GM19395 (cell line): ENCODE data around the gene ISM1.

Experiments
- ATAC-seq: cut with Tn5 transposase; IDR thresholded peaks from one replicate; pipeline ENCODE4 v1.9.1; 2021; ENCODE audit warnings: mild to moderate bottlenecking, moderate library complexity; ENCODE audit not compliant: unreplicated experiment

ISM1 gene

DNA sequence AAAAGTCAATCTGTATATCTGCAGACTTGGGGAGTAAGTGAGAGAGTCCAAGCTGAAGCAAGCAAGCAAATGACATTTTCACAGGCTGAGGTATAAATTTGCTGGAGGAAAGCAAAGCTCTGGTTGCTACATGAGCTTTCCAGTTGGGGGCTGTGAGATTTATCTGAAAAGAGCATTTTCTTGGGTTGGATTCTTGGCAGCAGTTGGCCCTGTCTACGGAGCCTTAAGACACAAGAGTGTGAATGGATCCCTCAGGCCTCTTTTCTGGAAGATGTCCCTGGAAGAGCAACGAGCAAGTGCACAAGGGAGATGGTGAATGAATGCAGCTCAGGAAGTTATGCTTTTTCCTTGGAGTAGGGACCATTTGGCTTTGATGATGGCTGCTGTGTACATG, 30.8 kb downstream of the ISM1 start:
- no peak for ATAC-seq

DNA sequence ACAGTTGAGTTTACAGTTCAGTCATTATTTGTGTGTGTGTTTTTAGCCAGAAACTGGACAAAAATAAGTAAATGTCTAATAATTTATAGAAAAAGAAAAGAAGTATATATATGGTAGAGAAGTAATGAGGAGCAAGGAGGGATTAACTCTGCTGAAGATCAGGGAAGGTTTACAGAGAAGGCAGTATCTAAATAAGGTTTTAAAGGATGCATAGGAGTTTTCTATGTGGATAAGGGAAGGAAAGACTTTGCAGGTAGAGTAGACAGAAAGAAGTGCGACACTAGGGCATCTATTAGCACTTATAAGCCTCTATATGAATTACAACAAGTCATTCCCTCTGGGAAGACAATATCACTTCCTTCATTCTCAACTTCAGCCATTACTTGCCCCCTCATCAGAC, 34.3 kb downstream of the ISM1 start:
- no peak for ATAC-seq

DNA sequence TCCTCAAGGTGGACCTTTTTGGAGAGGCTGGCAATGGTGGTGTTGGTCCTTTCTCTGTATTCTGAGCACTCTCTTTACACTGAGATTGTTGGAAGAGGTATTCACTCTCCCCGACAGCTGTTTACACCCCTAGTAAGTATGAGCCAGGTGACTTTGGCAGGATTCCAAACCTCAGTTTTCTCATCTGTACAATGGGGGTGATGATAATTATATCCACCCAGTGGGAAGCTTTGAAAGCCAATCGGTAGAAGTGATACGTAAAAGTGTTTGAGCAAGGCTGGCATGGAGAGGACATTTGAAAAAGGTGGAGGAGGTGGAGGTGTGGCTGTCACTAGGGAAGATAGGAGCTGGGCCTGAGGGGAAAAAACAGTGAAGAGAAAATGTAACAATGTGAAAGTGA, 35.5 kb downstream of the ISM1 start:
- no peak for ATAC-seq

DNA sequence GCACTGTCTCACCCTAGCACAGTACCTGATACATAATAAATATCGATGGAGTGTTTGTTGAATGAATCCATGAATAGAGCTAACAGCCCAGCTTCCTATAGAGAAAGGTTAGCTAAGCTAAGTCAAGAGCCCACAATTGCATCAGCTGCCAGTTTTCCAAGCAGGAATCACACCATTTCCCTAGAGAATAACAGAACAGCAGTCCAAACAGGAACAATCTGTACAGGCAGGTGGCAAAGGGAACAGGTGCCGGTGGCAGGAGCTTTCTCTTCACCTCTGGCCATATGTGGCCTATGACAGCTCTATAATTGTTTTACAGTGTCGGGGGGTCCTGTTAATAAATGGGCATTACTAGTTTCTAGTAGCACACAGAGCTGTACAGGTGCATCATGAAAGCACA, 38.8 kb downstream of the ISM1 start:
- no peak for ATAC-seq

DNA sequence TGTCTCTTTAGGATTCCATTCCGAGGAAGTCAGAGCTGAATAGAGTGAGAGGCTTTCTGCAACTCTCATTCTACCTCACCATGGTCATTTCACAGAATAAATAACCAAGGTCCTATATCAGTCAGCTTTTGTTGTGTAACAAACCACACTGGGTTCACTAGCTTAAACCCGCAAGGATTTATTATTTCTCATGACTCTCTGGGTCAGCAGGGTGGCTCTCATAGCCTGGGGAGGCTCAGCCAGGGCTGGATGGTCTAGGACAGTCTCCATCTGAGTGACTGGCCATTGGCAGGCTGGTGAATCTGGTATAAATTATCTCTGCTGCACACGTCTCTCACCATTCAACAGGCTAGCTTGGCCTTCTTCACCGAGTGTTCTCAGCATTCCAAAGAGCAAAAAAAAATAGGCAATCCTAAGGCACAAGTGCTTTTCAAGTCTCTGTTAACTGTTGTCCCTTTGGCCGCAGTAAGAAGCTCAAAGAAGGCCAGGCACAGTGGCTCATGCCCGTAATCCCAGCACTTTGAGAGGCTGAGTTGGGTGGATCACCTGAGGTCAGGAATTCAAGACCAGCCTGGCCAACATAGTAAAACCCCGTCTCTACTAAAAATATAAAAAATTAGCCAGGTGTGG, 39.7 kb downstream of the ISM1 start:
- ATAC-seq: no peak

DNA sequence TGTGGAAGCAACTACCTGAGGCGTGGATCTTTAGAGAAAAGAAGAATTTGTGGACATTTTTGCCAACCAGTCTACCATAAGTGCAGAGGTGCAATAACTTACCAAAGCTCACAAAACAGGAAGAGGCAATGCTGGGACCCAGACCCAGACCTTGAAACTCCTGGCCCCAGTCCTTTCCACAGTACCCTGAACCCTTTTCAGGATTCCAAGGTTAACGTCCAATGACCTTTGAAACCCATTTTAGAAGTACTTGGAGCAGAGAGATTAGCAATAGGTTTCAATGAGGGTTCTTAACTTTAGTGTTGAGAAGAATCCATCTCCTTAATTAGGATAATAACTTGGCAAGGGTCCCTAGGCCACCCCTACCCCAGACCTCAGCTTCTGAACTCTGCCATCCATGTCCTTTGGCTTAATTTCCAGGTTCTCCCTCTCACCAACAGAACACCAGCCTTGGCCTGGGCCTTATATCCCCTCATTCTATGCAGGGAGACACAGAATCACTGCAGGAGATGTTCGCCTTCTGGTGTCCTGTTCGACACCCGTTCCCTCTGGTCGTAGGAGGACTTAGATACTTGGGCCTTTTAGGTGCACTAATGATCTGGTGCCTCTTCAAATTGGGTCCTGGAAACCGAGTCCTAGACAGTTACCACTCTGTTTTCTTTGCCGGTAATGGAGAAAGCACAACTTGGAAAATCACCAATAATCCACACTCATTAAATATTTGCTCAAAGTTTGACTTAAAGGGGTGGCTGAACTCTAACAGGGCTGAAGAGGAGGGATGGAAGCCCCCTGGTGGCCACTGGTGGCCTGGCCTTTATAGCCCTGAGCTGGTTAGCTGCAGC, 40.6 kb downstream of the ISM1 start:
- peak; percentile 57 for ATAC-seq

DNA sequence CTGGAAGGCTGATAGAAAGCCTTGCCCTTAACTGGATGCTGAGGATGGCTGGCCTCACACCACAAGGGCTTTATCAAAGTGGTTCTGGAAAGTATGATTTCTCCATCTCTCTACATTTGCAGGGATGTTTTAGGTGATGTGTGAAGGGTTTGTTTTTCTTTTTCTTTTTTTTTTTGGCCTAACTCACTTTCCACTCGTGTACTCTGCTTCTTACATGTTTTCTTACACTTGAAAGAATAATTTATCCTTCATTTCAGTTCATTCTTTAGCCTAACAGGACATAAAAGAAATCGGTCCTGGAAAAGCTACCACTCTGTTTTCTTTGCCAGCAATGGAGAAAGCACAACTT, 41.2 kb downstream of the ISM1 start:
- no peak for ATAC-seq

DNA sequence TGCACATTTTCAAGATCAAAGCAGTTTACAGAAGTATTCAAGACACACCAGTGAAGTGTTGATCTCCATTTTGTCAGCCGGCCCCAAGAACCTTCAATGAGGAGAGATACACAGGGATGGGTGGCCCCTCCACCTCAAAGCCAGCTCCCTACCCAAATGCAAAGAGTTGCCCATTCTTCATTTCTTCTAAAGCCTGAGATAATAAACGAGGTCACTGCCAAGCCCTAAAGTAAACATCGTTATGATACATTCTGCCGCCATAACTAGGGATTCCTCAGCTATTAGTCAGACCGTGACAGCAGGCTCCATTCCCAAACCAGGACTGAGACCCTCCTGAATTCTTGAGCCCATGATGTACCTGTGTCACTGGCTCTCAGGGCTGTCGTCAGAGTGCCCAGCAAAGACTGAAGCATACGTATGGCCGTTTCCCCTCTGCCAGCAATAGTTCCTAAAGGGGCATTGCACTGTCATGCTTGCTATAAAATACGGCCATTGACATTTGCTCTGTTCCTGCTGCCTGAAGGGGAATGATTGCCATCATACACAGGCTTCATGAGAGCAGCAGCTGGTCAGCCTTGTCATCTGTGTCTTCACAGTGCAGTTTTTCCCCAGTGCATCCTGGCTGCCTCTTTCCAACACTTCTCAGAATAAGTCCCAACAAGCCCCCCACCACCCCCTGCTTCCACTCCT, 41.7 kb downstream of the ISM1 start:
- ATAC-seq: no peak

DNA sequence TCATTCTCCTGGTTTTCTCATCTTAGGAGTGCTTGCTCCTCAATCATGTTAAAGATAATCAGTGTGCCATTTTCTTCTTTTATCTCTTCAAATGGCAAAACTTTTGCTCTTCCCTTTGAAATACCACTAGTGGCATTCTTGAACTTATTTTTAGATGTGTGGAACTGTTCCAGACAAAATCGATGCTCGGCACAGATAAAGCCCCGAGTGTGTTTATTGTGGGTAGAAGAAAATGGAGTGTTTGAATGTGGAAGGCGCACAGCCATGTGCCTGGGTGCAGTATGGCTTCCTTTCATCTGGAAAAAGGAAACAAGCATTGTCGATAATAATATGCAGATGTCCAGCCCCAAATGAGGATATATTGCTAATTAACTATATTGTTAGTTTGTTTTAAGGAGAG, 42.4 kb downstream of the ISM1 start:
- no peak for ATAC-seq

DNA sequence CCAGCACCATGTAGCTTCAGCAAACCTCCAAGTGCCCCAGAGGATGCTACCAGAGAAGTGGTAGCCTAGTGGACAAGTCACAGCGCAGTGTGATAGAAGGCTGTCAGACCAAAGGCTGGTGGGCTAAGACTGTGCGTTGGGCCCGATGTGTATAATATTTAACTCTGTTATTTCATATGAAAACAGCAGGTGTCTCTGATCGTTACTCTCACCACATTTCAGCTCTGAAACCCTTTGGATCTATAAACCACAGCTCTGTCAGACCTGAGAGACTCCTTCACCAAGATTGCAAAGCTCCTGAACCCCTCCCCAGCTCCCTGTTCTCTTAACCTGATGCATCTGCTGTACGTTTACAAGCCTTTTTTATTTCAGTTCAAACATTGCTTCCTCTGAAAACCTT, 43.8 kb downstream of the ISM1 start:
- ATAC-seq: peak; percentile 57

DNA sequence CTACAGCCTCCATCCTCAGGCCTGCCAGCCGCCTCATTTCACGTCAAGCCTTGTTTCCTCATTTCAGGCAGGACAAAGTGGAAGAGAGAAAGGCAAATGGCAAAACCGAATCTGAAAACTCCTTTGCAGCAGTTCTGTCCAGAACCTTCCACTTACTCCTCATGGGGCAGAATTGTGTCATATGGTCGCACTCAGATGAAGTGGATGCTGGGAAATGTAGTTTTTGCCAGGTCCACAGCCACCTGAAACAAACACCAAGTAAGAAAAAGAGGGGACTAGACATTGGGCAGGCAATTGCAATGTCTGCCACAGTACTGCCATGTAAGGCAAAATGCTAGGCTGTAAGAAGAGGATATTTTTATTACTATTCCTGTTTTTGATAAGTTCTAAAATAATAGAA, 44.9 kb downstream of the ISM1 start:
- no peak for ATAC-seq

DNA sequence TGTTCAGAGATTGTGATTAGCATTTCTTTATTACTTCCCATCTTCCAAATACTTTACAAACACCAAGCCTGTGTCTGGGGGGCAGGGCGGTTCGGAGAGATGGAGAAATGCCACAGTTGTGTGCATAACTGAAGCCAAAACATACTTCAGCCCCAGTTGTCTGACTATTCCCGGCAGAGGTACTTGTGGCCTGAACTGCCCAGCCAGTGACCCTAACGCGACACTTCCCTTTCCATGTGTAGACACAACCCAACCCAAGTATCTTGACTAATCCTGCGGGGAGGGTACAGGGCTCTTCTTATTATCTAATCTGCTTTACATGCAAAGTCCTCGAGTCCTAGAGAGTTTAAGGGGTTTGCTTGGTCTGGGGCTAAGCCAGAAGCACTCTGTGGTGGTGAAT, 46.2 kb downstream of the ISM1 start:
- ATAC-seq: no peak

DNA sequence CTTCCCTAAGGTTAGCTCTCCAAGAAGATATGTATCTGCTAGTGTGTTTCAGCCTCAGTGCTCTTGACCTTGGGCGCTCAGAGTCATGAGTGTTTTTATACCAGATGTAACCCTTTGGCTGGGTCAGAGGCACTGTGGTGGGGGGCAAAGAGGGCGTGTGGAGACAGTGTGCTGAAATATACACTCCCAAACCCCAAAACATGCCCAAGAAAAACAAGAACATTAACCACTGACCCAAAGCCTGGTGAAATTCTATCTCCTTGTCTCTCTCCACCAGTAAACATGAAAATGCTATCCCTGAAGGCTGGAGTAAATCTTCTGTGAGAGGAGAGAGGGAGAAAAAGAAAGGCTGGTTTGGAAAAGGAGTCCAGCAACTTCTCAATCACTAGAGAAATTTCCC, 47.9 kb downstream of the ISM1 start:
- no peak for ATAC-seq

DNA sequence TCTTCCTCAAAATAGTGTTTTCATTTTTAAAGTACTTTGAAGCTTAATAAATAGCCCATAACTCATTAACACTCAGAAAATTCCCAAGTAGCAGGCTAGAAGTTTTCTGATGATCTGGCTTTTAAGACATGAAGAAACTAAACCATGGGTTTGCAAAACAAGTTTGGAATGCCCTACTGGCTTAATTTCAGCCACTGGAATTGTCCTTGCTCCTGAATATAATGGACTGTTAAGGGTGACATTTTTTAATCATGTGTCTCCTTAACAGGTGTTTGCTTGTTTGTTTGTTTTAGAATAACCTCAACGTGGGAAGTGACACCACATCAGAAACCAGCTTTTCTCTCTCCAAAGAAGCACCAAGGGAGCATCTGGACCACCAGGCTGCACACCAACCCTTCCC, 49.1 kb downstream of the ISM1 start:
- ATAC-seq: no peak

DNA sequence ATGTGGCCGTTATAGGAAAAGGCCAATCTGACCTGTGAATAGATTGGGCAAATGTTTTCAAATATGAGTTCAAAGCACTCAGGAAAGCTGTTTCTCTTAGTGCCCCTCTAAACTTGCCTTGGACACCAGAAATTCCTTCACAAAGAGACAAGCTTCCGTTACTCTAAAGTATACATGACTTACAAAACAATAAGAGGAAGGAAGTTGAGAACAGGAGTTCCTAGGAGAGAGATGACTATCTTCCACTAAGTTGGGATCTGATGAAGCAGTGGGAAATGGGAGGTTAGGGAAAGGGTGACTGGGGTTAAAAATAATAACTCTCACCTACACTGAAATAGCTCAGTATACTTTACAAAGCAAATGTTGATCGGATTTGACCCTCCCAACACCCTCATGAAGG, 50.0 kb downstream of the ISM1 start:
- no peak for ATAC-seq

DNA sequence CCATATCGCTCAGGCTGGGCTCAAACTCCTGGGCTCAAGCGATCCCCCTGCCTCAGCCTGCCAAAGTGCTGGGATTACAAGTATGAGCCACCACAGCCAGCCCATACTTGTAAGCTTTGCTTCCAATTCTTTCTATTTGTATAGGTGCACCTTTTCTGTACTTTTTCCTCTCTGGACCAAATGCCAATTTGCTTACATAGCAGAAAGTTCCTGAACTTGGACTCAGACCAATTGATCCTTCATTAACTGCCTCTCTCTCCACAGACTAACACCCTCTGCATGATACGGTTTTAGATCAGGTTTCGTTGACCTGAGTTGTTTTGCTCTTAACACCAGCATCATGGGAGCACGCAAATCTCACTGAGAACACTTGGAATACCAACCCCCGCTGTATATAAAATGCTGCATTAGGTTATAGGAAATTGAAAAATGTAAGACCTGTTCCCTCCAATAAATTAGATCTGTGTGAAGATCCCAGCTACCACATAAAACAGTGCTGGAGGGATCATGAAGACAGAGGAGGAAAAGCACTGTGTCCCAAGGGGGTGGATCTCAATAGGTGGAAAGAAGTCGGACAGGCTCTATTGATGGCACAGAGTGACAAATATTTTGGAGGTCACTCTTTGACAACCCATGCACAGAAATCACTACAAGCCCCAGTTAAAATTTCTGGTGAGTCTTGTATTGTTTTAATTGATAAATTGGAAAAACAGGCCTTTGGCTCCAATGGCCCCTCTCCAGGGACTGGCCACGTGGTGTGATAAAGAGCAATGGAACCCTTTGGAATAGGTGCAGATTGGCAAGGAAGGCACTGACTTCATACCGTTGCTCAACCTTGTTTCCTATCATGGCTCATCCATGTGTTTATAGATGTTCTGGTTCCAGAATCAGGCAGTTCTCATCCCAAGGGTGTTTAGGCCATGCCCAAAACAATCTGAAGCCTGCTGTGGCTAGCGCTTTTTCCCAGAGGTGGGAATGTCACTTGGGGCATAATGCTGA, 51.2 kb downstream of the ISM1 start:
- no peak for ATAC-seq

DNA sequence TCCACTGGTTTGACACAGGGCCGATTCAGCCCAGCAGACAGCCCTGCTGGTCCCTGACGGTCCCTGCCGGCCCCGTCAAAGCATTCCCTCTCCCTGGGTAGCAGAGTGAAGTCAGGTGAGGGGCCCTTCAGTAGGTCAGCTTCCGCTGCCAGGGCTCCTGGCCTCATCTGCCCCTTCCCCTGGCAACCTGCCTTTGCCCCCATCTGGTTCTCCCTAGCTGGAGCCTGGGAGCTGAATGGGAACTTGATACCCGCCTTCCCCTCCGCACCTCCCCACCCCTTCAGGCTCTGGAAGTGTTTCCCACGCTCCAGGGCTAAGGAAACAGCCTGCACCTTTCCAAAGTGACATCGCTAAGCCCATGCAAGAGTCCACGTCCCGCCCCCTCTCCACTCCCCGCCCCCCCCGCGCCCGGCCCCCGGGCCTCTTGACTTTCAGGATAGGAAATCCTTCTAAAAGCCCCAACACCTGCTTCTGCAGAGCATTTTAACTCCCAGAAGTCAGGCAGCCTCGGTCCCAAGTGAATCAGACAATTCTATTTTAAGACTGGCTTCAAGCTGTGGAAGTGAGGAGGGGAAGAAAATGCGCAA, 53.3 kb downstream of the ISM1 start:
- ATAC-seq: no peak

DNA sequence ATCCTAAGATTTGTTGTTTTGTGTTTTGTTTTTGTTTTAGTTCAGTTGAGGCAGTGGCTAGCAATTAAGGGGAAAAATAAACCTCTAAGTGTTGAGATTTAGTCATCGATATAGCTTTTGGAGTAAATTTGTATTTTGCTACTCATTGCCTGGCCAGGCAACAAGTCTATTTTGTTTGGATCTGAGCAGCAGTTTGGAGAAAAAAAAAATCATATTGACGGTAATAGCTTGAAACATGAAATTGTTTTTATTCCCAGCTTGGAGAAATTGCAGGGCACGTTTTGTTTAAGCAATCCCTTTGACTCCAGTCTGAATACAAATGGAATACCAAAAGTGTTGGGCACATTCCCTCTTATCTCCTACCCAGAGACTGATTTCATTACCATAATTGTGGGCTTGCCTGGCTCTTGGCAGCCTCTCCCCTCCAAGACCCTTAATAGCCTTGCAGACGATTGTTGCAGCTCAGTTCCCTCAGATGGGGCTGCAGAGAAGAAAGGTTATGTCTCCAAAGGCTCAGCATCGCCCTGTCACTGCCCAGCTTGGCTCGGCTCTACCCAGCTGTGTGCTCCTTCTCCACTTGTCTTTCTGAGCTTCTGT, 56.0 kb downstream of the ISM1 start:
- ATAC-seq: no peak

DNA sequence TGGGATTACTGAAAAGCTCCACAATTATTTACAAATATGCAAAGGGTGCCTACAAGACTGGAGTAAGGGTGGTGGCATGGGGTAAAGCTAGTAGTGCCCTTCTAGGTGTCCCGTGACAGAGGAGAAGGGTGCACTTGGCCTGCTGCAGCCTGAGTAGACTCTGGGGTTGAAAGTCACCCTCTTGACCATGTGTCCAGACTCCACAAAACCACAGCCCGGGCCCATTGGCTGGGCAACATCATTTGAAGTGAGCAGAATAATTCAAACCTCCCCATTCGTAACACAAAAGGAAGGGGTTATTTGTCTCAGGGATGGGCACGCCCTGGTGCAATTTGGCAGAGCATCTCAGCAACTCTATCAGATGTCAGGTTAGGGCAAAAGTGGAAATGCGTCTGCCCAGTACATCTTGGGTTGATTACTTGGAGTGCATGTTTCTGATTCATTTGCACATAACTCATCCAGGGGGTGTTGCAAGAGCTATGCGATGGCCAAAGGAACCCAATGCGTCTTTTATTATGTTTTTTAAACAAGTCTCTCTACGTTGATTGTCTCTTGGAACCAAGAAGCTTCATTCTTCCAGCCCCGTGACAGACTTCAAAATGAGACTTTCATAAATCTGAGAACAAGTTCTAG, 56.7 kb downstream of the ISM1 start:
- ATAC-seq: no peak
